HG03571 (cell line): Measurements from ENCODE around the gene VARS1.

ENCODE experiments used
- ATAC-seq: cut with Tn5 transposase; IDR thresholded peaks from one replicate; pipeline ENCODE4 v1.9.1; 2021; ENCODE audit not compliant: unreplicated experiment

Gene VARS1

GRCh38 chr6:31775633-31776484 is 19.7 kb downstream of the VARS1 start:
- ATAC-seq = no peak

- ATAC-seq = no peak
These were observed 20.4 kb downstream of the VARS1 start for GRCh38 chr6:31775184-31775583.

- ATAC-seq = no peak
These were observed 23.6 kb downstream of the VARS1 start for GRCh38 chr6:31771992-31772358.

- no peak for ATAC-seq
These were observed 24.7 kb downstream of the VARS1 start for GRCh38 chr6:31770860-31771259.

GRCh38 chr6:31769684-31770371 is 25.7 kb downstream of the VARS1 start:
- ATAC-seq = no peak

GRCh38 chr6:31768363-31769257 is 26.9 kb downstream of the VARS1 start:
- ATAC-seq = no peak

- no peak for ATAC-seq
These were observed 28.4 kb downstream of the VARS1 start for GRCh38 chr6:31767096-31767645.

GRCh38 chr6:31765910-31766794 is 29.4 kb downstream of the VARS1 start:
- no peak for ATAC-seq

- ATAC-seq = no peak
These were observed 30.0 kb downstream of the VARS1 start for GRCh38 chr6:31765559-31765909.

- no peak for ATAC-seq
These were observed 31.4 kb downstream of the VARS1 start for GRCh38 chr6:31764198-31764597.

GRCh38 chr6:31763619-31763940 is 32.0 kb downstream of the VARS1 start:
- ATAC-seq = no peak

GRCh38 chr6:31762878-31763618 is 32.5 kb downstream of the VARS1 start:
- no peak for ATAC-seq

- ATAC-seq = no peak
These were observed 33.2 kb downstream of the VARS1 start, which contains the start of gene SAPCD1 for GRCh38 chr6:31762356-31762755. SAPCD1 (plus strand) TSS chr6:31762656; CDS start chr6:31763055, 399 bp downstream.

GRCh38 chr6:31761343-31761742 is 34.2 kb downstream of the VARS1 start:
- no peak for ATAC-seq

GRCh38 chr6:31760790-31761189 is 34.8 kb downstream of the VARS1 start:
- ATAC-seq = no peak

GRCh38 chr6:31758281-31758680 is 37.3 kb downstream of the VARS1 start:
- ATAC-seq = no peak

- ATAC-seq = no peak
These were observed 42.7 kb downstream of the VARS1 start for GRCh38 chr6:31752739-31753319.

- ATAC-seq = no peak
These were observed 45.0 kb downstream of the VARS1 start for GRCh38 chr6:31750411-31751022.
